Lower leg skin (tissue), 4 donors: ENCODE data around the gene FLNC. TPM values are rescaled to one million over a fixed set of nuclear protein-coding genes. Genes with fewer than 3 reads are reported as not detected.

ENCODE experiments used
- DNase-seq, 2 donors: peaks; one replicate each; pipeline ENCODE4 v3.0.0-alpha.2; 2019; ENCODE audit warnings: low spot score in 2 of 2
- H3K4me3 ChIP-seq: fragments of 200-600 bp; sonication (generic); 2 replicates; pipeline ENCODE4 v1.5.1; 2017; ENCODE audit warnings: mild to moderate bottlenecking, low read depth; ENCODE audit not compliant: poor library complexity, severe bottlenecking
- CTCF ChIP-seq, 3 donors: fragments of 450-650 bp; IDR thresholded peaks; one replicate each; pipeline ENCODE4 v1.5.1; 2016; ENCODE audit warnings: antibody characterized with exemption in 3 of 3, mild to moderate bottlenecking in 3 of 3, moderate library complexity in 2 of 3
- POLR2A ChIP-seq, 2 donors: fragments of 450-650 bp; IDR thresholded peaks; one replicate each; pipeline ENCODE4 v1.6.1; 2016 to 2017; ENCODE audit warnings: antibody characterized with exemption in 2 of 2, mild to moderate bottlenecking in 1 of 2, moderate library complexity in 1 of 2
- WGBS, 2 donors: methylation state at CpG; one replicate each; pipeline ENCODE4 v1.1.5; 2018; 5-methylcytosine and 5-hydroxymethylcytosine counted together
- intact Hi-C: fragments of 100-400 bp; cut with DNase I; formaldehyde crosslinking; loops from one replicate; pipeline ENCODE4 v1.15.0; 2023; ENCODE audit warnings: low total_unique reads
- total RNA-seq, 4 donors: library from RNA; depleted of rRNA; stranded (reverse); fragments of >200 nt; gene quantifications; one replicate each; pipeline ENCODE4 v1.1.0, GENCODE V29; 2016

Gene FLNC
- total RNA-seq, 4 donors from 2014 or later = 5.0 to 11.1 (median 6.2) TPM

- intact Hi-C loops = no loop called here
- WGBS, 2 donors = 94 to 99% methylated on average over 5 of the region's 5 CpGs
- DNase-seq = peak in 1 of 2 donors; percentile 34
- no peak for TF ChIP-seq POLR2A (IDR thresholded peaks at IDR 0.05)
- TF ChIP-seq CTCF (IDR thresholded peaks at IDR 0.05) = no peak
- no peak overlapping the region for H3K4me3 ChIP-seq
These were observed 37.0 kb upstream of the FLNC start for GRCh38 chr7:128793181-128793547.

- DNase-seq = no peak
- 75 to 89% methylated on average over 3 of the region's 3 CpGs for whole genome bisulfite sequencing, 2 donors
- intact Hi-C loops = no loop called here
- H3K4me3 ChIP-seq = no peak overlapping the region
- no peak for TF ChIP-seq CTCF (IDR thresholded peaks at IDR 0.05)
These were observed 36.2 kb upstream of the FLNC start for GRCh38 chr7:128794020-128794419.

GRCh38 chr7:128794436-128794835 lies 35.8 kb upstream of the FLNC start:
- peak in 1 of 2 donors; percentile 62 for DNase-seq
- intact Hi-C loops = no loop called here

GRCh38 chr7:128795129-128795528 lies 35.1 kb upstream of the FLNC start:
- intact Hi-C loops = no loop called here
- 87 to 89% methylated on average over 4 of the region's 4 CpGs for WGBS, 2 donors
- H3K4me3 ChIP-seq = no peak overlapping the region
- peak in 1 of 2 donors; percentile 28 for DNase-seq
- TF ChIP-seq POLR2A (IDR thresholded peaks at IDR 0.05) (no peak), CTCF (IDR thresholded peaks at IDR 0.05) (no peak)

More at GRCh38 chr7:128794436-128794835, 35.8 kb upstream of the FLNC start:
- no peak overlapping the region for H3K4me3 ChIP-seq
- WGBS, 2 donors = 94 to 97% methylated on average over 8 of the region's 8 CpGs
- TF ChIP-seq CTCF (IDR thresholded peaks at IDR 0.05) = no peak
- no peak for TF ChIP-seq POLR2A (IDR thresholded peaks at IDR 0.05)

- DNase-seq = peak in 1 of 2 donors; percentile 23
- TF ChIP-seq POLR2A (IDR thresholded peaks at IDR 0.05) (no peak), CTCF (IDR thresholded peaks at IDR 0.05) (no peak)
- 46% methylated on average over 5 of the region's 5 CpGs for WGBS, 2 donors
- no peak overlapping the region for H3K4me3 ChIP-seq
- intact Hi-C loops = no loop called here
These were observed 33.9 kb upstream of the FLNC start for GRCh38 chr7:128796327-128796726.

- WGBS, 2 donors = 88 to 94% methylated on average over 2 of the region's 2 CpGs
- intact Hi-C loops = no loop called here
- DNase-seq = no peak
- TF ChIP-seq POLR2A (IDR thresholded peaks at IDR 0.05) (no peak), CTCF (IDR thresholded peaks at IDR 0.05) (no peak)
- H3K4me3 ChIP-seq = no peak overlapping the region
These were observed 30.8 kb upstream of the FLNC start for GRCh38 chr7:128799451-128799850.
